NB4 (cell line): ENCODE results near the gene TEAD1.

Source experiments
- DNase-seq: peaks from one replicate; pipeline ENCODE4 v3.0.0; 2010; ENCODE audit warnings: low read depth
- H3K4me3 ChIP-seq: one replicate; pipeline ENCODE4 v1.5.1; 2011; ENCODE audit warnings: mild to moderate bottlenecking, low read depth, low read length, moderate library complexity
- MAX ChIP-seq: IDR thresholded peaks from 2 replicates; pipeline ENCODE4 v1.6.1; 2011; ENCODE audit warnings: low read depth, low read length
- MYC ChIP-seq: IDR thresholded peaks from 2 replicates; pipeline ENCODE4 v1.6.1; 2011; ENCODE audit warnings: low read depth, low read length
- POLR2A ChIP-seq: IDR thresholded peaks from 2 replicates; pipeline ENCODE4 v1.6.1; 2011; ENCODE audit warnings: mild to moderate bottlenecking; ENCODE audit not compliant: insufficient read length; ENCODE audit errors: extremely low read depth
- TF ChIP-seq, protein P1 (sequence below): IDR thresholded peaks from one replicate; pipeline ENCODE4 v1.5.1; 2012; ENCODE audit warnings: low read depth, low read length

The TEAD1 gene

GRCh38 chr11:12693094-12693478 is 18.9 kb downstream of the TEAD1 start:
- H3K4me3 ChIP-seq = no peak overlapping the region
- no peak for DNase-seq
- TF ChIP-seq MYC (no peak), MAX (no peak), POLR2A (no peak)
- TF ChIP-seq, protein P1, sequence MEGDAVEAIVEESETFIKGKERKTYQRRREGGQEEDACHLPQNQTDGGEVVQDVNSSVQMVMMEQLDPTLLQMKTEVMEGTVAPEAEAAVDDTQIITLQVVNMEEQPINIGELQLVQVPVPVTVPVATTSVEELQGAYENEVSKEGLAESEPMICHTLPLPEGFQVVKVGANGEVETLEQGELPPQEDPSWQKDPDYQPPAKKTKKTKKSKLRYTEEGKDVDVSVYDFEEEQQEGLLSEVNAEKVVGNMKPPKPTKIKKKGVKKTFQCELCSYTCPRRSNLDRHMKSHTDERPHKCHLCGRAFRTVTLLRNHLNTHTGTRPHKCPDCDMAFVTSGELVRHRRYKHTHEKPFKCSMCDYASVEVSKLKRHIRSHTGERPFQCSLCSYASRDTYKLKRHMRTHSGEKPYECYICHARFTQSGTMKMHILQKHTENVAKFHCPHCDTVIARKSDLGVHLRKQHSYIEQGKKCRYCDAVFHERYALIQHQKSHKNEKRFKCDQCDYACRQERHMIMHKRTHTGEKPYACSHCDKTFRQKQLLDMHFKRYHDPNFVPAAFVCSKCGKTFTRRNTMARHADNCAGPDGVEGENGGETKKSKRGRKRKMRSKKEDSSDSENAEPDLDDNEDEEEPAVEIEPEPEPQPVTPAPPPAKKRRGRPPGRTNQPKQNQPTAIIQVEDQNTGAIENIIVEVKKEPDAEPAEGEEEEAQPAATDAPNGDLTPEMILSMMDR = no peak

DNA sequence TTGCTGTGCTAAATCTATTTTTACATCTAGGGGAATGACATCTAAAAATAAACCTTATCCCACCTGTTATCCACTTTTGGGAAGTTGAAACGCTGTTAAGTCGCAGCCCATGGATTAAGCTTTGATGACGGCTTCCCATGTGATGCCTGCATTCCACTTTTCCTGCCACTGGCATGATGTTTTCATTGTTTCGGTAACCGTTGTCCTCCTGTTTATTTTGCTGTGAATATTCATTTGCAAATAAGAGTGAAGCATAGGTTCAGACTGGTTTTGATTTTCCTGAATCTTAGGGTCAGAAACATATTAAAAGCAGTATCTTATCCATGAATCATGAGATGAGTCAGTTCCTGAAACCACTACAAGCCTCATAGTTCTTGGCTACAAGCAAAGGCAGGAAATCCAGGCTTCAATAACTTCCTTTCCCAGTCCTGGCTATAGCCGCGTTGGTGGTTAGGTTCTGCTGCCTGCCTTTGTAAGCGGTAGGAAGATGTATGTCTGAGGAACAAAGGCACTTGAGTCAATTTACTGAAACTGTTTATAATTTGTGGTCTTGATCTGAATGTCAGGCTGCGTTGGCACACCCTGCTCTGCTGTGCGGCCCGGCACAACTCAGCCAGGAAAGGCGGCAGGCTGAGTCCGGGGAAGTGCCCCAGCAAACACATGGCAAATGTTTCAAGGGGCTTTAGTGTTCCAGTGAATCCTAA is 19.4 kb downstream of the TEAD1 start:
- H3K4me3 ChIP-seq = no peak overlapping the region
- TF ChIP-seq, protein P1 = no peak
- TF ChIP-seq MAX = no peak
- no peak for TF ChIP-seq POLR2A
- no peak for TF ChIP-seq MYC
- DNase-seq = peak; percentile 50

DNA sequence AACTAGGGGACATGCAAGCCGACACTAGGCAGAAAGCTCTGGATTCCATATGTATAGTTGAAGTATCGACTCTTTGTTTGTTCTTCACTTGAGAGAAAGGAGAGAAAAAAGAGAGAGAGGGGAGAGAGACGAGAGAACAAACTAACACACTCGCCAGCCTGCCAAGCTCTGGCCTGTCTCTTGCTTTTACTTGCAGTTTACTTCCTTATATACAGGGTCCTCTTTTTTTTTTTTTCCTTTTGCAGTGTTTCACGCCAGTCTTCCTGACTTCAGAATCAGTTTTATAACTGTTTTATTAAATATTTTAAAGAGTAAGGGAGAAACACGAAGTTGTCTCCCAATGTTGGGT is 19.9 kb downstream of the TEAD1 start:
- no peak for DNase-seq
- H3K4me3 ChIP-seq = no peak overlapping the region
- TF ChIP-seq MAX (no peak), MYC (no peak), POLR2A (no peak)
- TF ChIP-seq, protein P1 = no peak

- H3K4me3 ChIP-seq = no peak overlapping the region
- DNase-seq = no peak
- TF ChIP-seq MYC = no peak
- TF ChIP-seq POLR2A = no peak
- TF ChIP-seq, protein P1 = no peak
- no peak for TF ChIP-seq MAX
These were observed 21.1 kb downstream of the TEAD1 start for GRCh38 chr11:12695221-12695794.

DNA sequence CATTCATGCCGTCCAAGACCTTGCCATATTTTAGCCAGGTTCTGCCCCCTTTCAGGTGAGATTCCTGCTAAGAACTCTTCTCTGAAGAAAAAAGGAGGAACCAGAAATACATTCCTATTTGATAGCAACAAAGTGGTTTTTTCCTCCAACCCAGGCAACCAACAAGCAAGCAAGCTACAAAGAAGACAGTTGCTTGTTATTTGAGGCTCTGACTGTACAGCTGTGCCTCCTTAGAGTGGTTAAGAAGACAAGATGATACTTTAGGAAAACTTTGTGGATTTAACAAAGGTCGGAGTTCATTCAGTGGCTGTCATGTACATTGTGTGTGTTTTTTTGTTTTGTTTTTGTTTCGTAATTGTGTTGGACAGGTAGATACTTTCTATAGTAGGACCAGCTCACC is 21.7 kb downstream of the TEAD1 start:
- no peak overlapping the region for H3K4me3 ChIP-seq
- no peak for DNase-seq
- TF ChIP-seq MYC = no peak
- TF ChIP-seq POLR2A = no peak
- TF ChIP-seq MAX = no peak
- TF ChIP-seq, protein P1 = no peak

DNA sequence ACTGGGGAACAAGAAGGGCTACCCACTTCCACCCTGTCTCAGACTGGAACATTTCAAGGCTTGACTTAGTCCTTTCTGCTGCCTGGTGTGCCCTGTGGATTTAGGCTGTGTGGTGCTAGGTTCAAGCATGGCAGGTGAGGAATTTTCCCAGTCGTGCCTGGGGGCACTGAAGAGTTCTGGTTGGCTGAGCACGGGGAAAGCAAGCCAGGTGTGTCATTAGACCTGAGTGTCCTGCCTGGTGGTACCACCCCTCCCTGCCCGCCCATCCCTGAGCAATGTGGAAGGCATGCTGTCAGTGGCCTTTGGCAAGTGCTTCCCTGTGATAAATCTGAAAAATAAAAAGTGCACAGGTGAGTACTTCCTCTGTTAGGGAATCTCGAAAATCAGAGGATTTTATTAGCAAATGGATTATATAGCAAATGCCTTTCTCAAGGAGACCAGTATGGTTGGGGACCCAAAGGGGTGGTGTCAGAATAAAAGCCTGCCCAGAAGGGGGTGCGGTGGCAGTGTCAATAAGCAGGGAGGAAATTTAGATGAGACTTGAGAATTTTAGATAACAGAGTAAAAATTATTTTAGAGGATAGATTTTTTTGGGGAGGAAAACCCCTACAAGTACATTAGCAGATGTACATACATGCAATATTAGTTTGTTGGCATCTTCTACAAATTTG is 22.8 kb downstream of the TEAD1 start:
- no peak overlapping the region for H3K4me3 ChIP-seq
- no peak for TF ChIP-seq MAX
- no peak for TF ChIP-seq POLR2A
- TF ChIP-seq, protein P1 = no peak
- TF ChIP-seq MYC = no peak
- DNase-seq = no peak
